GM18867 (cell line): ENCODE data around the gene CACNG7.
"Not testable (repeated sequence)": the region's sequence is repeated elsewhere in the genome, so short reads cannot be mapped to it uniquely, and the experiment has no call there.

ENCODE experiments used
- ATAC-seq: cut with Tn5 transposase; IDR thresholded peaks from one replicate; pipeline ENCODE4 v1.9.1; 2021; ENCODE audit warnings: mild to moderate bottlenecking, moderate library complexity; ENCODE audit not compliant: unreplicated experiment

The CACNG7 gene, protein sequence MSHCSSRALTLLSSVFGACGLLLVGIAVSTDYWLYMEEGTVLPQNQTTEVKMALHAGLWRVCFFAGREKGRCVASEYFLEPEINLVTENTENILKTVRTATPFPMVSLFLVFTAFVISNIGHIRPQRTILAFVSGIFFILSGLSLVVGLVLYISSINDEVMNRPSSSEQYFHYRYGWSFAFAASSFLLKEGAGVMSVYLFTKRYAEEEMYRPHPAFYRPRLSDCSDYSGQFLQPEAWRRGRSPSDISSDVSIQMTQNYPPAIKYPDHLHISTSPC

DNA sequence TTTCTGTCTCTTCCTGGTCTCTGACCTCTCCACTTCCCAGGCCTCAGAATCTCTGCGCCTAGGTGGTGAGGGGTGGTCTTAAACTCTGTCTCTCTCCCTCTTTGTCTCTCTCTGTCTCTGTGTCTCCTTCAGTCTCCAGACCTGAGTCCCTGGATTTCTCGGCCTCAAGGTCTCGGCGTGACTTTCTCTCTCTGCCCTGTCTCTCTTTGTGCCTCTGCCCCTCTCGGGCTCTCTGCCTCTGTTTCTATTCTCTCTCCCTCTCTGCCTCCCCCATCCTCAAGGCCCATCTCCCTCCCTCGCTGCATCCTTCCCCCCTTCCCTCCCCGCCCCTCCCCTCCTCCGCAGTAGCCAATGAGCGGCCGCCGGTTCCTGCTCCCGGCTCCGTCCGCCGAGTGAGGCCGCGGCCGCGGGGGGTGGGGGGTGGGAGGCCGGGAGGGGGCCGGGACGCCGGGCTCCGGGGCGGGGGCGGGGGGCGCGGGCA, at the start of gene CACNG7:
Gene CACNG7 (plus strand): TSS at position 344 of the 481 bp plus-strand sequence. CDS start 3,554 bp downstream, outside the sequence.
- no peak for ATAC-seq

GRCh38 chr19:53864308-53864836, 44.7 kb upstream of the CACNG7 start:
- no peak for ATAC-seq

DNA sequence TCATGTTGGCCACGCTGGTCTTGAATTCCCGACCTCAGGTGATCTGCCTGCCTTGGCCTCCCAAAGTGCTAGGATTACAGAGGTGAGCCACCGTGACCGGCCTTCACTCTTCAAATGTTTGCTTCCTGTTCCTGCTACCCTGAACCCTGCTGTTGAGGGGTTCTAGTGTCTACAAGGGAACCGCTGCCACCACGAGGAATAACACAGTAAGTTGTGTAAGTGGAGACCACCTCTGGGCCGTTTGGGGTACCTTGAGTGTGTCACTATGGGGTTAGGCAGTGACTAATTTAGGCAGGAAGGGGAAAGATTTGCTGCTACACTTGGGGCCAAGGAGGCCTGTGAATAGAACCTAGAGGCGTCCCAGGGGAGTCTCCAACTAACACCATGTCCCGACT, 43.6 kb upstream of the CACNG7 start:
- ATAC-seq = no peak

DNA sequence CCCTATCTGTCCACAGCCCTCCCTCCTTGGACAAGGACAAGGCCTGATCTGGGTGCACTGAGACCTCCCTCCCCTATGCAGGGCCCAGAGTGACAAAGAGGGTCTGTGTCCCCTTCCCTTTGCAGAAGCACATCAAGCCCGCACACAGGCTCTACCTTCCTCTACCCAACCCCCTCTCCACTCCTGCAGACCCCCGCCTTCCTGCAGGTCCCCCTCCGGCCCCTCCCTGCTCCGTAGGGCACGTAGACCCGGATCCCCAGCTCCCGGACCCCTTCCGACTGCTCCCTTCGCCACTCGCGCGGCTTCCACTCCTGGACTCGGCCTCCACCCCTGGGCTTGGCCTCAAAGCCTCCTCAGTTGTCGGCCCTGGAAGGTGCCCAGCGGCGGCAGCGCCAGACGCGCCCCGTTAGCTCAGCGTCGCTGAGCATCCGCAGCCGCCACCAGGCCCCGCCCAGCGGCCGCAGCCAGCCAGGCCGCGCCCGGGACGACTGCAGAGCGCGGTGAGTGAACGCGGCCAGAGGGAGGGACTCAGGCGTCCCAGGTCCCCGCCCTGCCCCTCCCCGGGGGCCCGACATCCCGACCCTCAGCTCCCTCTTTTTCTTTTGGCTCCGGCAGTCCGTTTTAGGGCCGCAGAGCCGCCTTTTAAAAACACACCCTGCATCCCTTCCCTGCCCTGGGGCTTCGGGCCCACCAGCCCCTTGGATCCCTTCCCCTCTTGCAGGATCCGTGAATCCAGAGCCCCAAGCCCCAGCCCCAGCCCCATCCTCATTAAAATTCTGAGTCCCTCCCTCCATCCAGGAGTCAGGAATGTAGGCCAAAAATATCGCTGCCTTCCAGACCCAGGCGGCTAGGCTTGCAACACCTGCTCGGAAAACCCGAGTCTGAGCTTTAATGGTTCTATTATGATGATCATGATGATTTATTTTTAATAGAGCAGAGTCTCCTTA, 42.9 kb upstream of the CACNG7 start:
- no peak for ATAC-seq

DNA sequence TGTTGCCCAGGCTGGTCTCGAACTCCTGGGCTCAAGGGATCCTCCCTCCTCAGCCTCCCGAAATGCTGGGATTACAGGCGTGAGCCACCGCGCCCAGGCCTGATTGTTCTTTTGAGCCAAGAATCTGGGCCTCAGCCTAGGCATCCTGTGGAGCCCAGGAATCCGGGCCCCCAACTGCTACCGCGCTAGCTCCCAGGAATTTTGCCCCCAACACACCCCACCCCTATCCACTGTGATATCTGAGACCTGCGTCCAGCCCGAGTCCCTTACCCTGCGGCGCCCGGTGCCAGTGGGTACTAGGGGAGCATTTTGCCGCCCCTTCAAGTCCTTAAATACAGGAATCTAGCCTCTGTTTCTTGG, 42.2 kb upstream of the CACNG7 start:
- no peak for ATAC-seq

DNA sequence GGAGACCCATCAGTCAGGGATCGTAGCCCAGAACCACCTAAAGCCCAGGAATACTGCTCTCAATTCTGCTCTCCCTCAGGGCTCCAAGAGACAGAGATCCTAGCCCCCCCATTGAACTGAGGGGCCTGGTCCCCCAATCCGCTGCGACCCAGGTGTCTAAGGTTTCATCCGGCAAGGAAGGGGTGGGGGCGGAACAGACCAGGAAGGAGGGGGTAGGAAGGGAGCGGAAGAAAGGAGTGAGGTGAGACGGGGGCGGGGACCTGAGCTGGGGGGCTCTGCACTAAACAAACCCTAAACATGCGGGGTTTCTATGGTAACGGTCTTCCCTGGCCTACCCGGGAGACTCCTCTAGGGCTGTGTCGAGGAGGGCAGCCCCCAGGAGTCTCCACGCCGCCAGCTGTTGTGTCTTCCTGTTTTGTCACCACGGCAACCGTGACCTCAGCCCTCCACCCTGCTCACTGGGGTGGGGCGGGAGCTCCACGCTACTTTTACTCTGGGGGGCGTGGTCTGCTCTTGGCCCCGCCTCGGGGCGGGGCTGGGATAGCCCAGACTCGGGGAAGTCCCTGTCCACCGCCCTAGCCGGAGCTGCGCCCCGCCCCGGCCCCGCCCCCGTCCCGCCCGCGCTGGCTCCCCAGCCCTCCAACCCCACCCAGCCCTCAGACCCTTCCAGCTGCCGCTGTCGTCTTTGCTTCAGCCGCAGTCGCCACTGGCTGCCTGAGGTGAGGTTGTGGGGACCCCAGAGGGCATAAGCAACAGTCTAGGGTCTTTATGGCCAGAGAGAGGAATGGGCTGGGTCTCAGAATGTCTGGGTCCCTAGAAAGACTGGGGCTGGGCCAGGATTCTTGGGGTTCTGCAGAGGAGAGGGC, 41.6 kb upstream of the CACNG7 start, which contains the start of gene MYADM:
Gene MYADM (plus strand): TSS at position 659 of the 866 bp plus-strand sequence. CDS start 5,647 bp downstream, outside the sequence.
- peak; percentile 79 for ATAC-seq

GRCh38 chr19:53868091-53868891, 40.8 kb upstream of the CACNG7 start:
- no peak for ATAC-seq

- ATAC-seq = peak; percentile 32
Measured at GRCh38 chr19:53868892-53869804, 39.9 kb upstream of the CACNG7 start.

DNA sequence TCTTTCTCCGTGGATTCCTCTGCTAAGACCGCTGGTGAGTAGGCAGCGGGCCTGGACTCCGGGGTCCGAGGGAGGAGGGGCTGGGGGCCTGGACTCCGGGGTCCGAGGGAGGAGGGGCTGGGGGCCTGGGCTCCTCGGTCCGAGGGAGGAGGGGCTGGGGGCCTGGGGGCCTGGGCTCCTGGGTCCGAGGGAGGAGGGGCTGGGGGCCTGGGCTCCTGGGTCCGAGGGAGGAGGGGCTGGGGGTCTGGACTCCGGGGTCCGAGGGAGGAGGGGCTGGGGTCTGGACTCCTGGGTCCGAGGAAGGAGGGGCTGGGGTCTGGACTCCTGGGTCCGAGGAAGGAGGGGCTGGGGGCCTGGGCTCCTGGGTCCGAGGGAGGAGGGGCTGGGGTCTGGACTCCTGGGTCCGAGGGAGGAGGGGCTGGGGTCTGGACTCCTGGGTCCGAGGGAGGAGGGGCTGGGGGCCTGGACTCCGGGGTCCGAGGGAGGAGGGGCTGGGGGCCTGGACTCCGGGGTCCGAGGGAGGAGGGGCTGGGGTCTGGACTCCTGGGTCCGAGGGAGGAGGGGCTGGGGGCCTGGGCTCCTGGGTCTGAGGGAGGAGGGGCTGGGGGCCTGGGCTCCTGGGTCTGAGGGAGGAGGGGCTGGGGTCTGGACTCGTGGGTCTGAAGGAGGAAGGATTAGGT, 39.1 kb upstream of the CACNG7 start:
- not testable (repeated sequence) for ATAC-seq

GRCh38 chr19:53870485-53870844, 38.6 kb upstream of the CACNG7 start:
- no peak for ATAC-seq

GRCh38 chr19:53871454-53871853, 37.6 kb upstream of the CACNG7 start:
- ATAC-seq = no peak

DNA sequence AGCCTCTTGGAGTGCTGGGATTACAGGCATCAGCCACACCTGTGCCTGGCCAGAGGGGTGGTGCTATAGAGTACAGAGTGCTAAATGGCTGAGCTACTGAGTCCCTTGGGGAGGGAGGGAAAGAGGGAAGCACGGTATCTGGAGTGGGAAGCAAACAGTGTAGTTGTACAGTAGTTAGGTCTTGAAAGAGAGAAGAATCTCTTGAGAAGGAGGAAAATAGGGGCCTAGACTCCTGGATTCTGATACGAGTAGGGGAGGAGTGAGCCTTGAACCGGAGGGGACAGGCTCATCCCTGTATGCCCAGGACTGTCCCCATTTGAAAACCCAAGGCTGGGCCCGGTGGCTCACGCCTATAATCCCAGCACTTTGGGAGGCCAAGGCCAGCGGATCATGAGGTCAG, 36.3 kb upstream of the CACNG7 start:
- ATAC-seq = no peak

GRCh38 chr19:53873773-53874605, 35.1 kb upstream of the CACNG7 start:
- no peak for ATAC-seq

DNA sequence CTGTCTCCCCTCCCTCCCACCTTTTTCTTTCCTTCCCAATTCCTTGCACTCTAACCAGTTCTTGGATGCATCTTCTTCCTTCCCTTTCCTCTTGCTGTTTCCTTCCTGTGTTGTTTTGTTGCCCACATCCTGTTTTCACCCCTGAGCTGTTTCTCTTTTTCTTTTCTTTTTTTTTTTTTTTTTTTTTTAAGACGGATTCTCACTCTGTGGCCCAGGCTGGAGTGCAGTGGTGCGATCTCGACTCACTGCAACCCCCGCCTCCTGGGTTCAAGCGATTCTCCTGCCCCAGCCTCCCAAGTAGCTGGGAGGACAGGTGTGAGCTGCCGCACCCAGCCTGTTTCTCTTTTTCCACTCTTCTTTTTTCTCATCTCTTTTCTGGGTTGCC, 34.5 kb upstream of the CACNG7 start:
- no peak for ATAC-seq

- no peak for ATAC-seq
Measured at GRCh38 chr19:53875602-53876325, 33.3 kb upstream of the CACNG7 start.

DNA sequence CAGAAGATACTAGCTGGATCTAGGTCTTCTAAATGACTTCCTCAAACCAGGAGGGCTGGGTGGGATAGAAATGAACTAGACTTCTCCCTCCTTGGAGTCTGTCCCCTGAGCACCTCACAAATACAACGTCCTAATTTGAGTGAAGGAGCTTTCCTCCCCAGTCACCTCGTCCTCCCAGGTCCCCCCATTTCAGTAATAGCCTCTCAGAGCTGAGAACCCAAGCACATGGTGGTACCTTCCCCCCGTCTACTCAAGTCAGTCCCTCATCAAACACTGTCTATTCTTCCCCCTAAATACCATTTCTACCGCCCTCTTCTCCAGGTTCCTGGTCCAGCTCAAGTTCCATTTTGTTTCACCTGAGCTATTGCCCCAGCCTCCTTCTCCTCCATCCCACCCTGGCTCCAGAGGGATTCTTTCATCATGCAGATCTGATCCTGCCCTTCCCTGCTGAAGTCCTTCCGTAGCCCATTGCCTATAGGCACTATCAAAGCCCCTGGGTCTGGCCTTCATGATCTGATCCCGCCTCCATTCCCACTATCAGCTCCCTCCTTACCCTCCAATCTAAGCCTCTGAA, 32.3 kb upstream of the CACNG7 start:
- ATAC-seq = no peak
